ENCODE measurements around the gene MYO15B. TPM values are rescaled to one million over a fixed set of nuclear protein-coding genes. Genes with fewer than 3 reads are reported as not detected.
A peak's percentile ranks its signal among the peaks of the same experiment; 100 is the strongest.

The MYO15B gene
- total and polyA plus RNA-seq, 2 of the 13 experiments (the other 11 are each of a cell fraction or from before 2014, with no cell fraction given), result 2.8 to 8.1 TPM

DNA sequence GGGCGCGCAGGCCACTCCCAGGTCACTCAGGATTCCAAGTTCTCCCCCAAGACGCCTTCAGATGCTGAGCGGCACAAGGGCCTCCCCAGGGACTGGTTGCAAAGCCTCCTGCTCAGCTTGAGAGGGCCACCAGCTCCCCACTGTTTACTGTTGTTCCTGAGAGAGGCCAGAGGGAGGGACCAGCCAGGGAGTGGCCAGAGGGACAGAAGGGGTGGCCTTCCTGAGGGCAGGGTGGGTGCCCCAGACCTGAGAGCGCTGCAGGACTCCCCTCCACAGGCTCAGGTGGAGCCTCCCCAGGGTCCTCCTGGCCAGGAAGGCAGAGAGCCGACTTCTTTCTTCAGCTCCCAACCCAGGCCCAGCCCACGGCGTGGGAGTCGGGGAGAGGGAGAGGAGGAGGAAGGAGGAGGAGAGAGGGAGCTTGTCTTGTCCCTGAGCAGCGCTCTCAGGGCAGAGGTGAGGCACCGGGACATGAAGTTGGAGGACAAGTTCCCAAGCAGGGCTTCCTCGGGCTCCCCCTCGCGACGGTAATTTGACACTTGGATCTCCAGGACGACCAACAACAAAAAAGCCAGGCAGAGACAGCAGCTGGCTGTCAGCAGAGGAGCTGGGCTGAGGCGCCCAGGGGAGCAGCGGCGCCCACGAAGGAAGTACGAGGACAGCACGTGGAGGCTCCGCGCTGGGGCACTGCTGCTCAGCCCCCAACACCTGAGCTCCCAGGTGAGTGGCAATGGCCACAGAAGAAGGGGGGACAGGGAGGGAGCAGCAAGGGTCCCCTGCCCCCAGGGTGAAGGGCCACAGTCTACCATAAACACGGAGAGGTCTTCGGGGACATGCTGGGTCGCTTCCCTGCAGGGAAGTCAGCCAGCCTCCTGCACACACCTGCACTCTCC, 46.1 kb downstream of the MYO15B start (continued):
- TF ChIP-seq SIX1 (CRISPR knock-in tag; IDR thresholded peaks at IDR 0.05; ENCODE audit: borderline replicate concordance) (peak; percentile 99), KLF6 (CRISPR knock-in tag; IDR thresholded peaks at IDR 0.05) (no peak), BHLHE40 (IDR thresholded peaks at IDR 0.05; ENCODE audit: low read length) (no peak), MED8 (CRISPR knock-in tag; IDR thresholded peaks at IDR 0.05; ENCODE audit: insufficient replicate concordance) (peak; percentile 37), ELF1 (CRISPR knock-in tag; IDR thresholded peaks at IDR 0.05) (peak; percentile 21; the same call in 1 of the 2 replicates), RFX3 (CRISPR knock-in tag; IDR thresholded peaks at IDR 0.05) (peak; percentile 78), MAFF (IDR thresholded peaks at IDR 0.05; ENCODE audit: low read depth, low read length) (0 out of 2 replicates have a peak, but pooled peaks have one; percentile 5), SNAI1 (CRISPR knock-in tag; IDR thresholded peaks at IDR 0.05; ENCODE audit: borderline replicate concordance) (0 out of 2 replicates have a peak, but pooled peaks have one; percentile 24), ZNF160 (CRISPR knock-in tag; IDR thresholded peaks at IDR 0.05) (0 out of 2 replicates have a peak, but pooled peaks have one; percentile 37), SATB2 (CRISPR knock-in tag; IDR thresholded peaks at IDR 0.05) (no peak), PHF21A (CRISPR knock-in tag; IDR thresholded peaks at IDR 0.05) (0 out of 2 replicates have a peak, but pooled peaks have one; percentile 43), ZSCAN25 (CRISPR knock-in tag; IDR thresholded peaks at IDR 0.05) (peak; percentile 96), ZNF207 (IDR thresholded peaks at IDR 0.05; ENCODE audit: borderline replicate concordance) (no peak), SIX4 (CRISPR knock-in tag; IDR thresholded peaks at IDR 0.05) (peak; percentile 100), ZFP62 (CRISPR knock-in tag; IDR thresholded peaks at IDR 0.05) (no peak), ZNF274 (CRISPR knock-in tag; IDR thresholded peaks at IDR 0.05) (peak; percentile 48; the same call in 1 of the 2 replicates), ZKSCAN5 (CRISPR knock-in tag; IDR thresholded peaks at IDR 0.05) (0 out of 2 replicates have a peak, but pooled peaks have one; percentile 66), ZNF605 (CRISPR knock-in tag; IDR thresholded peaks at IDR 0.05) (peak; percentile 47; the same call in 1 of the 2 replicates), NRL (CRISPR knock-in tag; IDR thresholded peaks at IDR 0.05; ENCODE audit: borderline replicate concordance) (no peak), JARID2 (CRISPR knock-in tag; IDR thresholded peaks at IDR 0.05; ENCODE audit: insufficient replicate concordance) (no peak)
- TF ChIP-seq, protein P1, sequence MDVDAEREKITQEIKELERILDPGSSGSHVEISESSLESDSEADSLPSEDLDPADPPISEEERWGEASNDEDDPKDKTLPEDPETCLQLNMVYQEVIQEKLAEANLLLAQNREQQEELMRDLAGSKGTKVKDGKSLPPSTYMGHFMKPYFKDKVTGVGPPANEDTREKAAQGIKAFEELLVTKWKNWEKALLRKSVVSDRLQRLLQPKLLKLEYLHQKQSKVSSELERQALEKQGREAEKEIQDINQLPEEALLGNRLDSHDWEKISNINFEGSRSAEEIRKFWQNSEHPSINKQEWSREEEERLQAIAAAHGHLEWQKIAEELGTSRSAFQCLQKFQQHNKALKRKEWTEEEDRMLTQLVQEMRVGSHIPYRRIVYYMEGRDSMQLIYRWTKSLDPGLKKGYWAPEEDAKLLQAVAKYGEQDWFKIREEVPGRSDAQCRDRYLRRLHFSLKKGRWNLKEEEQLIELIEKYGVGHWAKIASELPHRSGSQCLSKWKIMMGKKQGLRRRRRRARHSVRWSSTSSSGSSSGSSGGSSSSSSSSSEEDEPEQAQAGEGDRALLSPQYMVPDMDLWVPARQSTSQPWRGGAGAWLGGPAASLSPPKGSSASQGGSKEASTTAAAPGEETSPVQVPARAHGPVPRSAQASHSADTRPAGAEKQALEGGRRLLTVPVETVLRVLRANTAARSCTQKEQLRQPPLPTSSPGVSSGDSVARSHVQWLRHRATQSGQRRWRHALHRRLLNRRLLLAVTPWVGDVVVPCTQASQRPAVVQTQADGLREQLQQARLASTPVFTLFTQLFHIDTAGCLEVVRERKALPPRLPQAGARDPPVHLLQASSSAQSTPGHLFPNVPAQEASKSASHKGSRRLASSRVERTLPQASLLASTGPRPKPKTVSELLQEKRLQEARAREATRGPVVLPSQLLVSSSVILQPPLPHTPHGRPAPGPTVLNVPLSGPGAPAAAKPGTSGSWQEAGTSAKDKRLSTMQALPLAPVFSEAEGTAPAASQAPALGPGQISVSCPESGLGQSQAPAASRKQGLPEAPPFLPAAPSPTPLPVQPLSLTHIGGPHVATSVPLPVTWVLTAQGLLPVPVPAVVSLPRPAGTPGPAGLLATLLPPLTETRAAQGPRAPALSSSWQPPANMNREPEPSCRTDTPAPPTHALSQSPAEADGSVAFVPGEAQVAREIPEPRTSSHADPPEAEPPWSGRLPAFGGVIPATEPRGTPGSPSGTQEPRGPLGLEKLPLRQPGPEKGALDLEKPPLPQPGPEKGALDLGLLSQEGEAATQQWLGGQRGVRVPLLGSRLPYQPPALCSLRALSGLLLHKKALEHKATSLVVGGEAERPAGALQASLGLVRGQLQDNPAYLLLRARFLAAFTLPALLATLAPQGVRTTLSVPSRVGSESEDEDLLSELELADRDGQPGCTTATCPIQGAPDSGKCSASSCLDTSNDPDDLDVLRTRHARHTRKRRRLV (CRISPR knock-in tag; IDR thresholded peaks at IDR 0.05), result no peak
- TF ChIP-seq, protein P2, sequence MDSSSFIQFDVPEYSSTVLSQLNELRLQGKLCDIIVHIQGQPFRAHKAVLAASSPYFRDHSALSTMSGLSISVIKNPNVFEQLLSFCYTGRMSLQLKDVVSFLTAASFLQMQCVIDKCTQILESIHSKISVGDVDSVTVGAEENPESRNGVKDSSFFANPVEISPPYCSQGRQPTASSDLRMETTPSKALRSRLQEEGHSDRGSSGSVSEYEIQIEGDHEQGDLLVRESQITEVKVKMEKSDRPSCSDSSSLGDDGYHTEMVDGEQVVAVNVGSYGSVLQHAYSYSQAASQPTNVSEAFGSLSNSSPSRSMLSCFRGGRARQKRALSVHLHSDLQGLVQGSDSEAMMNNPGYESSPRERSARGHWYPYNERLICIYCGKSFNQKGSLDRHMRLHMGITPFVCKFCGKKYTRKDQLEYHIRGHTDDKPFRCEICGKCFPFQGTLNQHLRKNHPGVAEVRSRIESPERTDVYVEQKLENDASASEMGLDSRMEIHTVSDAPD (CRISPR knock-in tag; IDR thresholded peaks at IDR 0.05), result 0 out of 2 replicates have a peak, but pooled peaks have one; percentile 36
- TF ChIP-seq, protein P3, sequence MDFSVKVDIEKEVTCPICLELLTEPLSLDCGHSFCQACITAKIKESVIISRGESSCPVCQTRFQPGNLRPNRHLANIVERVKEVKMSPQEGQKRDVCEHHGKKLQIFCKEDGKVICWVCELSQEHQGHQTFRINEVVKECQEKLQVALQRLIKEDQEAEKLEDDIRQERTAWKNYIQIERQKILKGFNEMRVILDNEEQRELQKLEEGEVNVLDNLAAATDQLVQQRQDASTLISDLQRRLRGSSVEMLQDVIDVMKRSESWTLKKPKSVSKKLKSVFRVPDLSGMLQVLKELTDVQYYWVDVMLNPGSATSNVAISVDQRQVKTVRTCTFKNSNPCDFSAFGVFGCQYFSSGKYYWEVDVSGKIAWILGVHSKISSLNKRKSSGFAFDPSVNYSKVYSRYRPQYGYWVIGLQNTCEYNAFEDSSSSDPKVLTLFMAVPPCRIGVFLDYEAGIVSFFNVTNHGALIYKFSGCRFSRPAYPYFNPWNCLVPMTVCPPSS (IDR thresholded peaks at IDR 0.05), result no peak

Data from HepG2 (cell line).